HepG2 (cell line): ENCODE data around the gene DPM1. TPM values are rescaled to one million over a fixed set of nuclear protein-coding genes. Genes with fewer than 3 reads are reported as not detected.
A peak's percentile ranks its signal among the peaks of the same experiment; 100 is the strongest.

Source experiments
- BCL3 ChIP-seq: sonication (generic); formaldehyde crosslinking; IDR thresholded peaks from 2 replicates; pipeline ENCODE4 v1.5.1; 2020; ENCODE audit warnings: mild to moderate bottlenecking, missing genetic modification reagents, moderate library complexity
- DNMT1 ChIP-seq: sonication (generic); formaldehyde crosslinking; IDR thresholded peaks from 2 replicates; pipeline ENCODE4 v1.5.1; 2020; ENCODE audit warnings: mild to moderate bottlenecking, missing genetic modification reagents
- HNRNPK ChIP-seq: fragments of 200-400 bp; formaldehyde crosslinking; IDR thresholded peaks from 2 replicates; pipeline ENCODE4 v1.6.1; 2018; ENCODE audit warnings: low read length, low read depth, moderate library complexity, mild to moderate bottlenecking; ENCODE audit not compliant: poor library complexity, severe bottlenecking
- HOXA3 ChIP-seq: sonication (generic); formaldehyde crosslinking; IDR thresholded peaks from 2 replicates; pipeline ENCODE4 v1.5.0; 2020; ENCODE audit warnings: missing genetic modification reagents
- MXD4 ChIP-seq: IDR thresholded peaks from 2 replicates; pipeline ENCODE4 v1.6.1; 2016; ENCODE audit warnings: mild to moderate bottlenecking, missing biosample characterization, missing genetic modification reagents
- MZF1 ChIP-seq: sonication (generic); formaldehyde crosslinking; IDR thresholded peaks from 2 replicates; pipeline ENCODE4 v1.8.1; 2023; ENCODE audit warnings: mild to moderate bottlenecking, missing genetic modification reagents, borderline replicate concordance
- NRL ChIP-seq: sonication (generic); formaldehyde crosslinking; IDR thresholded peaks from 2 replicates; pipeline ENCODE4 v1.5.0; 2020; ENCODE audit warnings: missing genetic modification reagents, mild to moderate bottlenecking, moderate library complexity, borderline replicate concordance
- PCBP2 ChIP-seq: fragments of 200-400 bp; formaldehyde crosslinking; optimal IDR thresholded peaks from 2 replicates; pipeline ENCODE3; 2018; ENCODE audit warnings: low read length, low read depth; ENCODE audit not compliant: poor library complexity, severe bottlenecking
- POGK ChIP-seq: sonication (generic); formaldehyde crosslinking; conservative IDR thresholded peaks from 2 replicates; pipeline ENCODE4 v1.8.0; 2022; ENCODE audit warnings: mild to moderate bottlenecking, moderate library complexity, missing genetic modification reagents
- PRMT3 ChIP-seq: sonication (generic); formaldehyde crosslinking; IDR thresholded peaks from 2 replicates; pipeline ENCODE4 v1.8.1; 2022; ENCODE audit warnings: low read depth, mild to moderate bottlenecking, moderate library complexity, missing genetic modification reagents, borderline replicate concordance
- TCF7L2 ChIP-seq: IDR thresholded peaks from 2 replicates; pipeline ENCODE4 v1.6.1; 2011; ENCODE audit warnings: mild to moderate bottlenecking, low read depth, low read length, moderate library complexity
- TRAFD1 ChIP-seq: sonication (generic); formaldehyde crosslinking; IDR thresholded peaks from 2 replicates; pipeline ENCODE4 v1.5.1; 2020; ENCODE audit warnings: missing genetic modification reagents, mild to moderate bottlenecking, borderline replicate concordance
- YEATS4 ChIP-seq: sonication (generic); formaldehyde crosslinking; IDR thresholded peaks from 2 replicates; pipeline ENCODE4 v1.4.0; 2020; ENCODE audit warnings: missing genetic modification reagents, borderline replicate concordance
- ZFP1 ChIP-seq: IDR thresholded peaks from 2 replicates; pipeline ENCODE4 v1.6.1; 2016
- ZFY ChIP-seq: sonication (generic); formaldehyde crosslinking; IDR thresholded peaks from 2 replicates; pipeline ENCODE4 v1.4.0; 2020; ENCODE audit warnings: missing genetic modification reagents
- ZNF331 ChIP-seq: sonication (generic); formaldehyde crosslinking; IDR thresholded peaks from 2 replicates; pipeline ENCODE4 v1.4.0; 2020; ENCODE audit warnings: missing genetic modification reagents
- ZNF432 ChIP-seq: sonication (generic); formaldehyde crosslinking; IDR thresholded peaks from 2 replicates; pipeline ENCODE4 v1.5.0; 2020; ENCODE audit warnings: missing genetic modification reagents, mild to moderate bottlenecking, borderline replicate concordance
- ZNF792 ChIP-seq: IDR thresholded peaks from 2 replicates; pipeline ENCODE4 v1.6.1; 2016
- polyA plus RNA-seq, 8 experiments: library from polyadenylated mRNA; depleted of rRNA in 3 of 8; stranded (reverse) in 7 of 8; unstranded in 1 of 8; fragments of >200 nt; fragmentation: Illumina TruSeq in 4 of 8; extraction: Trizol in 4 of 8; gene quantifications; 2 replicates each; pipeline versions ENCODE4 v1.2.1 to v1.2.3, GENCODE V29; 2011 to 2016; ENCODE audit warnings: low read depth in 4 of 8, missing spikeins in 1 of 8, mixed read lengths in 1 of 8; ENCODE audit not compliant: insufficient read depth in 1 of 8
- total RNA-seq, 5 experiments: library from RNA; depleted of rRNA; stranded (reverse); fragments of >200 nt; fragmentation: Illumina TruSeq; extraction: Trizol; gene quantifications; 2 replicates each; pipeline ENCODE4 v1.2.3, GENCODE V29; 2016; ENCODE audit warnings: low read depth in 1 of 5
- TF ChIP-seq, protein P1 (sequence below): IDR thresholded peaks from 2 replicates; pipeline ENCODE4 v1.6.1; 2016; ENCODE audit warnings: missing genetic modification reagents, missing compliant biosample characterization

The DPM1 gene
- total and polyA plus RNA-seq, 2 of the 13 experiments (the other 11 are each of a cell fraction or from before 2014, with no cell fraction given), result 83.2 to 161 TPM

DNA sequence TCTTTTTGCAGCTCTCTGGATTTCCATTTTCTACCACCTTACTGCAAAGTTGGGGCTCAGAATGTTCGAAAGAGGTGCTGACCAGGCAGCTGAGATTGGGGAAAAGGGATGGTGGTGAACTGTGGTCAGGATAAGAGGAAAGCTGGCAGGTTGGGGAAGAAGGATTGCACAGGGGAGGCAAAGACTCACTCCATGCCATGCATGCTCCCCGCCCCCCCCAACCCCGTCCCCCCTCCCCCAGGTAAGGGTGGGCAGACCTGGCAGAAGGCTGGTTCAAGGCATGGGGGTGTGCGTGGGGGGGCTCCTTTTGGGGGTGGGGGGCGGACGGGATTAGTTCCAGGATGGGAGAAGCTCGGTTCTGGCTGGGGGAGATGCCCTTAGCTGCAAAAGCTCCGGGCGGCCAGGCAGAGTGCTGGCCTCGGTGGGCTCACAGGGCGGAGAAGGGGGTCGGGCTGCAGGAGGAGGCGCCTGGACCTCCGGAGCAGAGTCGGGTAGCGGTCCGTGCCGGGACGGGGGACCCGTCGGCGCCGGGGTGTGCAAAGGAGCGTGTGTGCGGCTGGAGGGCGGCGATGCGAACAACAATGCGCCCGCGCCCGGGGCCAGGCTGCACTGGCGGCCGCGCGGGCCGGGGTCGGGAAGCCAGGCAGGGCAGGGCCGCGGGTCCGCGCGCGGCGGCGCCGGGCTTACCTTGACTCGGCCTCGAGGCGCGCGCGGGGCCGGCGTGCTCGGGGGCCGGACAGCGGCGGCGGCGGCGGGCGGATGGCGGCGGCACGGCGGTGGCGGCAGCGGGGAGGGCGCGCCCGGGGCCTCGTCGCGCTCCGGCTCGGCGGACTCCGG lies 28.0 kb downstream of the DPM1 start (continued):
- 0 out of 2 replicates have a peak, but pooled peaks have one; percentile 52 for TF ChIP-seq TRAFD1 (CRISPR knock-in tag)
- TF ChIP-seq HNRNPK, result peak; percentile 64
- TF ChIP-seq, protein P1, sequence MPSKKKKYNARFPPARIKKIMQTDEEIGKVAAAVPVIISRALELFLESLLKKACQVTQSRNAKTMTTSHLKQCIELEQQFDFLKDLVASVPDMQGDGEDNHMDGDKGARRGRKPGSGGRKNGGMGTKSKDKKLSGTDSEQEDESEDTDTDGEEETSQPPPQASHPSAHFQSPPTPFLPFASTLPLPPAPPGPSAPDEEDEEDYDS (CRISPR knock-in tag), result 0 out of 2 replicates have a peak, but pooled peaks have one; percentile 1
- no peak for TF ChIP-seq ZNF432 (CRISPR knock-in tag)
- TF ChIP-seq ZFP1 (CRISPR knock-in tag), result no peak
- TF ChIP-seq MXD4 (CRISPR knock-in tag), result no peak
- 0 out of 2 replicates have a peak, but pooled peaks have one; percentile 12 for TF ChIP-seq ZNF331 (CRISPR knock-in tag)
- TF ChIP-seq PRMT3, result 0 out of 2 replicates have a peak, but pooled peaks have one; percentile 55
- 0 out of 2 replicates have a peak, but pooled peaks have one; percentile 66 for TF ChIP-seq BCL3
- TF ChIP-seq POGK (CRISPR knock-in tag), result 0 out of 2 replicates have a peak, but pooled peaks have one; percentile 7
- TF ChIP-seq MZF1 (CRISPR knock-in tag), result no peak
- TF ChIP-seq DNMT1, result no peak
- no peak for TF ChIP-seq TCF7L2
- peak; percentile 30 for TF ChIP-seq PCBP2
- TF ChIP-seq HOXA3 (CRISPR knock-in tag), result no peak
- TF ChIP-seq NRL (CRISPR knock-in tag), result 0 out of 2 replicates have a peak, but pooled peaks have one; percentile 16
- TF ChIP-seq ZFY (CRISPR knock-in tag), result peak; percentile 54
- no peak; the same call in 1 of the 2 replicates for TF ChIP-seq YEATS4 (CRISPR knock-in tag)
- no peak for TF ChIP-seq ZNF792
